Measurements from ENCODE around the gene MINDY3.
A peak's percentile ranks its signal among the peaks of the same experiment; 100 is the strongest.

The MINDY3 gene

DNA sequence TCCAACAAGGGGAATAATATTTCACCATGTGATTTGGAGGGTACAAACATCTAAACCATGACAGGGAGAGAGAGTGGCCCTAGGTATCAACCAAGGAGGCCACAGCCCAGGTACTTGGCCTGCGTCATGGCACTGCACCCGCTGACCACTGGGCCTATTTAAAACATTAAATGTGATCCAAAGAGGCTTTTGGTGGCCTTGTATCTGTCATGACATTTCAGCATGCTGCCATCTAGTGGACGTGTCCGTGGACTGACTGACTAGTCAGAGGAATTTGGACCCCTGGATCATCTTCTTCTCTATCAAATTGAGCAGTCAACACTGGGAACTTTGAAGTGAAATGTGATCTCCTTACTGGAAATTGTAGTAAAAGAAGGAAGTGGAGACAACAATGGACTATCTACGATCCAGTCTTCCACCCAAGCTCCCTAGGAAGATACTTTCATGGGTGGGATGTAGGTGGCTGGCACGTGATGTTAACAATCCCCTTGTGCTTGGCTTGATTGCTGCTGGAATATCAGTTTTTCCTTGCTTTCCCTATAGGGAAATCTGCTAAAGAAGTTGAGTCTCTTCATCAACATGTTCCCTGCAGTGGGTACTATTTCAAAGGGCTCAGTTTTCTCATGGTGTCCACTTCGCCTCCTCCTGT lies 116.0 kb downstream of the MINDY3 start:
- DNase-seq (ENCODE audit: low read depth, low spot score): peak; percentile 50
- H3K36me3 ChIP-seq (ENCODE audit: insufficient read depth, insufficient read length, low read length): no peaks in the 10 kb centered on the region
- H3K4me1 ChIP-seq (ENCODE audit: insufficient read depth, insufficient read length): no peaks in the 10 kb centered on the region
- no peak overlapping the region for H3K4me3 ChIP-seq (ENCODE audit: insufficient read length, low read depth)
- TF ChIP-seq SUZ12 (IDR thresholded peaks at IDR 0.05; ENCODE audit: extremely low read depth, insufficient read depth, insufficient read length) (no peak), ZNF274 (IDR thresholded peaks at IDR 0.05; ENCODE audit: low read depth, low read length) (no peak), YY1 (IDR thresholded peaks at IDR 0.05; ENCODE audit: insufficient read depth, insufficient read length) (no peak)
- no peaks in the 10 kb centered on the region for H3K9me3 ChIP-seq (ENCODE audit: insufficient read depth, low read length)
- H3K9ac ChIP-seq (ENCODE audit: insufficient read length, low read depth): no peak overlapping the region
- no peaks in the 10 kb centered on the region for H3K27me3 ChIP-seq (ENCODE audit: insufficient read depth, insufficient read length)

- DNase-seq (ENCODE audit: low read depth, low spot score): no peak
- no peaks in the 10 kb centered on the region for H3K36me3 ChIP-seq (ENCODE audit: insufficient read depth, insufficient read length, low read length)
- H3K9ac ChIP-seq (ENCODE audit: insufficient read length, low read depth): no peak overlapping the region
- no peak overlapping the region for H3K4me3 ChIP-seq (ENCODE audit: insufficient read length, low read depth)
- H3K4me1 ChIP-seq (ENCODE audit: insufficient read depth, insufficient read length): peaks cover 2% of the 10 kb centered on the region
- no peaks in the 10 kb centered on the region for H3K27me3 ChIP-seq (ENCODE audit: insufficient read depth, insufficient read length)
- no peaks in the 10 kb centered on the region for H3K9me3 ChIP-seq (ENCODE audit: insufficient read depth, low read length)
- no peak for TF ChIP-seq ZNF274 (IDR thresholded peaks at IDR 0.05; ENCODE audit: low read depth, low read length)
- TF ChIP-seq SUZ12 (IDR thresholded peaks at IDR 0.05; ENCODE audit: extremely low read depth, insufficient read depth, insufficient read length): no peak
- no peak for TF ChIP-seq YY1 (IDR thresholded peaks at IDR 0.05; ENCODE audit: insufficient read depth, insufficient read length)
Observed at GRCh38 chr10:15743443-15743842, 116.9 kb downstream of the MINDY3 start.

DNA sequence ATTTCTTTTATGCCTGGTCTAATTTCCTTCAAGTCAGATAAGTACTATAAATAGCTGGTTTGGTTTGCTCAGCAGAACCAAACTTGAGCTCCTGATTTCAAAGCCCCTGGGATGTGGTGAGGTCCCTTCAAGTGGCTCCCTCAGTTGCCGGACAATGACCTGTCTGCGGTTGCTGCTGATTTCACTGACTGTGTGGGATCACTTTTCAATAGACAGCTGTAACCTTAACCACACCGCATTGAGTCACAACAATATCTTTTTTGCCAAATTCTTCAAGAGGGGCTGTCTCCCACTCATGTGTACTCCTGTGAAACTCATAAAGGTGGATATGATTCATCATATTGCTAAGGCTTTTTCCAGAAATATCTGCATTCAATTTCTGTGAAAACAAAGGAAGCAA lies 117.5 kb downstream of the MINDY3 start:
- TF ChIP-seq ZNF274 (IDR thresholded peaks at IDR 0.05; ENCODE audit: low read depth, low read length): no peak
- no peak for TF ChIP-seq YY1 (IDR thresholded peaks at IDR 0.05; ENCODE audit: insufficient read depth, insufficient read length)
- no peak for TF ChIP-seq SUZ12 (IDR thresholded peaks at IDR 0.05; ENCODE audit: extremely low read depth, insufficient read depth, insufficient read length)
- Histone ChIP-seq H3K9me3 (ENCODE audit: insufficient read depth, low read length) (no peaks in the 10 kb centered on the region), H3K36me3 (ENCODE audit: insufficient read depth, insufficient read length, low read length) (no peaks in the 10 kb centered on the region), H3K27me3 (ENCODE audit: insufficient read depth, insufficient read length) (no peaks in the 10 kb centered on the region), H3K9ac (ENCODE audit: insufficient read length, low read depth) (no peak overlapping the region), H3K4me3 (ENCODE audit: insufficient read length, low read depth) (no peak overlapping the region), H3K4me1 (ENCODE audit: insufficient read depth, insufficient read length) (peaks cover 2% of the 10 kb centered on the region)
- DNase-seq (ENCODE audit: low read depth, low spot score): no peak

DNA sequence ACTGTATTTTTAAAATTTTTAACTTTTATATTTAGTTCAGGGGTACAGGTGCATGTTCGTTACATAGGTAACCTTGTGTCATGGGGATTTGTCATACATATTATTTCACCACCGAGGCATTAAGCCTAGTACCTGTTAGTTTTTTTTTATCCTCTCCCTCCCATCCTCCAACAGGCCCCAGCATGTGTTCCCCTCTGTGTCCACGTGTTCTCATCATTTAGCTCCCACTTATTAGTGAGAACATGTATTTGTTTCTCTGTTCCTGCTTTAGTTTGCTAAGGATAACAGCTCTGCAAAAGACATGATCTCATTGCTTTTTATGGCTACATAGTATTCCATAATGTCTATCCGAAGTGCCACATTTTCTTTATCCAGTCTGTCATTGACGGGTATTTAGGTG lies 118.2 kb downstream of the MINDY3 start:
- Histone ChIP-seq H3K4me3 (ENCODE audit: insufficient read length, low read depth) (no peak overlapping the region), H3K4me1 (ENCODE audit: insufficient read depth, insufficient read length) (peaks cover 2% of the 10 kb centered on the region), H3K9ac (ENCODE audit: insufficient read length, low read depth) (no peak overlapping the region), H3K9me3 (ENCODE audit: insufficient read depth, low read length) (no peaks in the 10 kb centered on the region), H3K36me3 (ENCODE audit: insufficient read depth, insufficient read length, low read length) (no peaks in the 10 kb centered on the region), H3K27me3 (ENCODE audit: insufficient read depth, insufficient read length) (no peaks in the 10 kb centered on the region)
- DNase-seq (ENCODE audit: low read depth, low spot score): no peak
- TF ChIP-seq SUZ12 (IDR thresholded peaks at IDR 0.05; ENCODE audit: extremely low read depth, insufficient read depth, insufficient read length) (no peak), YY1 (IDR thresholded peaks at IDR 0.05; ENCODE audit: insufficient read depth, insufficient read length) (no peak), ZNF274 (IDR thresholded peaks at IDR 0.05; ENCODE audit: low read depth, low read length) (no peak)

DNA sequence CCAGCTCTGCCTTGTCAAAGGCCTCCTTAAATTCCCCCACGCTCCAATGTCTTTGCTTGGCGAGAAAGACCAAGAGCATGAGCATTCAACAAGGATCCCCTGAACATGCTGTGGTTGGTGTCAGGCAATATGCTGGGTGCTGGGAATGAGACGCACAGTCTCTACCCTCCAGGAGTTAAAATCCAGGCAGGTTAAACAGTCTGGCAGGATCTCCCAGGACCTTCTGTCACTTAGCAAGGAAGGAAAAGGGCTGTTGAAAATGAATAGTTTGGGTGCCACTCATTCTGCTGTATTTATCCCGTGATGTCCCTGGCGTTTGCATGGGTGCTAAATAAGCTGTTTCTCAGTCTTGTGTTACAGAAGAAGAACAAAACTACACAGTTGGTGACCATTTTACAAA lies 118.7 kb downstream of the MINDY3 start:
- Histone ChIP-seq H3K9ac (ENCODE audit: insufficient read length, low read depth) (no peak overlapping the region), H3K27me3 (ENCODE audit: insufficient read depth, insufficient read length) (no peaks in the 10 kb centered on the region), H3K36me3 (ENCODE audit: insufficient read depth, insufficient read length, low read length) (no peaks in the 10 kb centered on the region), H3K9me3 (ENCODE audit: insufficient read depth, low read length) (no peaks in the 10 kb centered on the region), H3K4me1 (ENCODE audit: insufficient read depth, insufficient read length) (peaks cover 2% of the 10 kb centered on the region), H3K4me3 (ENCODE audit: insufficient read length, low read depth) (no peak overlapping the region)
- TF ChIP-seq SUZ12 (IDR thresholded peaks at IDR 0.05; ENCODE audit: extremely low read depth, insufficient read depth, insufficient read length) (no peak), YY1 (IDR thresholded peaks at IDR 0.05; ENCODE audit: insufficient read depth, insufficient read length) (no peak), ZNF274 (IDR thresholded peaks at IDR 0.05; ENCODE audit: low read depth, low read length) (no peak)
- no peak for DNase-seq (ENCODE audit: low read depth, low spot score)

GRCh38 chr10:15740261-15740660 lies 120.0 kb downstream of the MINDY3 start:
- no peak for DNase-seq (ENCODE audit: low read depth, low spot score)
- Histone ChIP-seq H3K4me3 (ENCODE audit: insufficient read length, low read depth) (no peak overlapping the region), H3K4me1 (ENCODE audit: insufficient read depth, insufficient read length) (peaks cover 2% of the 10 kb centered on the region), H3K36me3 (ENCODE audit: insufficient read depth, insufficient read length, low read length) (no peaks in the 10 kb centered on the region), H3K27me3 (ENCODE audit: insufficient read depth, insufficient read length) (no peaks in the 10 kb centered on the region), H3K9me3 (ENCODE audit: insufficient read depth, low read length) (no peaks in the 10 kb centered on the region), H3K9ac (ENCODE audit: insufficient read length, low read depth) (no peak overlapping the region)
- TF ChIP-seq ZNF274 (IDR thresholded peaks at IDR 0.05; ENCODE audit: low read depth, low read length) (no peak), YY1 (IDR thresholded peaks at IDR 0.05; ENCODE audit: insufficient read depth, insufficient read length) (no peak), SUZ12 (IDR thresholded peaks at IDR 0.05; ENCODE audit: extremely low read depth, insufficient read depth, insufficient read length) (no peak)

DNA sequence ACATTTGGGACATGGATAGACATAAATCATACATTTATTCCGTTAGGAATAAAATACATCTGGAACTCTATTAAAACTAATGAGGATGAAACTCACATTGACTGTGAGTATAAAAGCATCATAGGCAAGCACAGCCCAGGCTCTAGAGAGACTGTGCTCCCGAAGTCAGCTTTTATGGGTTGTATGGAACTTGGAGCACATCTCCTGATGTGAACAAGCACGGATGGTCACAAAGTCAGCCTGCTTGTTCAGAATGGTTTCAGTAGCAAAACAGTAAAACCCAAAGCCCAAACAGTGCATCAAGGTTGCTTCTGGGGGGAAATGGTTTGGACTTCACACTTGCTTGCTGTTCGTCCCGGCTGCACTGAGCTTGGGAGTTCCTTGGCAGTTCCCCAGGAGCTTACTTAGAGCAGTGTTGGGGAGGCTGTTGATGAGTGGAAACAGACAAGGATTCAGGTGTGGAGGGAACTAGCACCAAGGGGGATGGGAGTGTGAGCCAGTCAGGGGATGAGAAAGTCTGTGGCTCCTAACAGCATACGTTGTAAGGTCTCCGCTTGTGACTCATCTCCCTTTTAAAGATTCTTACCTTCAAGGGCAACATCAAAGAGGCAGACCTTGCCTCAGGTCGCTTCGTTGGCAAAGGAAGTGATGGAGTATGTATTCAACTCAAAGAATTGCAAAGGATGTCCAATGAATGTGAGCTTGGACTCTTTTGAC lies 120.9 kb downstream of the MINDY3 start:
- H3K4me1 ChIP-seq (ENCODE audit: insufficient read depth, insufficient read length): peaks cover 2% of the 10 kb centered on the region
- TF ChIP-seq SUZ12 (IDR thresholded peaks at IDR 0.05; ENCODE audit: extremely low read depth, insufficient read depth, insufficient read length) (no peak), YY1 (IDR thresholded peaks at IDR 0.05; ENCODE audit: insufficient read depth, insufficient read length) (no peak), ZNF274 (IDR thresholded peaks at IDR 0.05; ENCODE audit: low read depth, low read length) (no peak)
- DNase-seq (ENCODE audit: low read depth, low spot score): no peak

More for the DNA sequence above, 120.9 kb downstream of the MINDY3 start:
- Histone ChIP-seq H3K27me3 (ENCODE audit: insufficient read depth, insufficient read length) (no peaks in the 10 kb centered on the region), H3K36me3 (ENCODE audit: insufficient read depth, insufficient read length, low read length) (no peaks in the 10 kb centered on the region), H3K9ac (ENCODE audit: insufficient read length, low read depth) (no peak overlapping the region), H3K9me3 (ENCODE audit: insufficient read depth, low read length) (no peaks in the 10 kb centered on the region), H3K4me3 (ENCODE audit: insufficient read length, low read depth) (no peak overlapping the region)
